Duodenal mucosa (tissue), 2 donors: ENCODE measurements around the gene FBXL7.

ENCODE experiments used
- H3K27ac ChIP-seq: one replicate; pipeline ENCODE4 v1.7.0; 2013; ENCODE audit warnings: low read depth, low read length
- H3K27me3 ChIP-seq, 2 donors: one replicate each; pipeline ENCODE4 v1.7.0; 2013; ENCODE audit warnings: low read length in 2 of 2, control low read depth in 1 of 2; ENCODE audit not compliant: insufficient read depth in 2 of 2, control insufficient read depth in 1 of 2
- H3K36me3 ChIP-seq, 2 donors: one replicate each; pipeline ENCODE4 v1.7.0; 2013; ENCODE audit warnings: low read length in 2 of 2, control low read depth in 1 of 2; ENCODE audit not compliant: insufficient read depth in 2 of 2, control insufficient read depth in 1 of 2
- H3K4me1 ChIP-seq, 2 donors: one replicate each; pipeline ENCODE4 v1.7.0; 2013; ENCODE audit warnings: low read length in 2 of 2, control low read depth in 1 of 2; ENCODE audit not compliant: insufficient read depth in 2 of 2, control insufficient read depth in 1 of 2
- H3K4me3 ChIP-seq, 2 donors: one replicate each; pipeline ENCODE4 v1.7.0; 2013; ENCODE audit warnings: low read length in 2 of 2, low read depth in 1 of 2
- H3K9ac ChIP-seq, 2 donors: one replicate each; pipeline ENCODE4 v1.7.0; 2013; ENCODE audit warnings: low read length in 2 of 2, low read depth in 1 of 2
- H3K9me3 ChIP-seq, 2 donors: one replicate each; pipeline ENCODE4 v1.7.0; 2013; ENCODE audit warnings: low read length in 2 of 2, control low read depth in 1 of 2; ENCODE audit not compliant: control insufficient read depth in 1 of 2

FBXL7 gene

DNA sequence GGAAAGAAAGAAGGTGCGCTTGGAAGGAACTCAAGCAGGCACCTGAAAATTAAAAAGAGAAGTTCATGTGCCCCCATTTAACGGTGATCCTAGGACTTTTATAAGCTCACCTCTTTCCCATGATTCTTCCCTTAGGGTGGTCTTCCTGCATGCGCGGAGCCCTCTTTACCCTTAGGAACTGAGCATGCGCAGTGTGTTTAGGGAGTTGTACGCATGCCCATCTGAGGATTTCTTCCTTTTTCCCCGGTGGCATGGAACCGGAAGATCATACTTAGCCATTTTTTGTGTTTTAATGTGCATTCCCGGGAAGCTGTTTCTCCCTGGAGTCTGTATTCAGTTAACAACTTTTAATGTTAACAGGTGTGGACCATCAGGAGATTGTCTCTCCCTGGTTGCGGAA, 119.0 kb downstream of the FBXL7 start:
- no peak overlapping the region for H3K27ac ChIP-seq
- no peaks in the 10 kb centered on the region for H3K4me1 ChIP-seq
- H3K9ac ChIP-seq, result no peak overlapping the region
- H3K4me3 ChIP-seq, result no peak overlapping the region
- no peaks in the 10 kb centered on the region for H3K36me3 ChIP-seq
- H3K9me3 ChIP-seq, result peaks cover 0 to 4% of the 10 kb centered on the region in 2 donors
- H3K27me3 ChIP-seq, result no peaks in the 10 kb centered on the region

GRCh38 chr5:15620501-15620900, 120.5 kb downstream of the FBXL7 start:
- Histone ChIP-seq H3K9ac (no peak overlapping the region), H3K27me3 (no peaks in the 10 kb centered on the region), H3K4me1 (no peaks in the 10 kb centered on the region), H3K36me3 (no peaks in the 10 kb centered on the region), H3K27ac (no peak overlapping the region), H3K9me3 (peaks cover 0 to 4% of the 10 kb centered on the region in 2 donors), H3K4me3 (no peak overlapping the region)

- Histone ChIP-seq H3K27ac (no peak overlapping the region), H3K9me3 (peaks cover 0 to 4% of the 10 kb centered on the region in 2 donors), H3K4me1 (no peaks in the 10 kb centered on the region)
Observed at GRCh38 chr5:15621094-15621493, 121.1 kb downstream of the FBXL7 start.

DNA sequence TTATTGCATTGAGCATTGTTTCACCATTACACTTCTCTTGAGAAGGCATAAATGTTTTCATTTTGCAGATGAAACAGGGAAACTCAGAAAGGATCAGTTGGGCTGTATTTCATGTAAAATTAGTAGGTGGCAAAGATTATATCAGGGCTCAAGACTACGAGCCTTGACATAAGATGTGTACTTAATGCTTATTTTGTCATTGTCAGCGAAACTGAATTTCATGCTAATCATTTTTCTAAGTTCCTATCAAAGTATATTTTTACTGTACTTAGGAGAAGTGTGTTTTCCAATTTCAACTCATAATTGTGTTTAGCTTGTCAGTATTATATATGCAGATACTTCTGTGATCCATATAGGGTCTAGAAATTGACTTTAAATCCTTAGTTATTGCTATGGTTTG, 123.8 kb downstream of the FBXL7 start:
- peaks cover 0 to 3% of the 10 kb centered on the region in 2 donors for H3K9me3 ChIP-seq
- H3K27ac ChIP-seq, result no peak overlapping the region
- no peaks in the 10 kb centered on the region for H3K36me3 ChIP-seq
- no peak overlapping the region for H3K9ac ChIP-seq
- H3K27me3 ChIP-seq, result no peaks in the 10 kb centered on the region
- H3K4me3 ChIP-seq, result no peak overlapping the region
- no peaks in the 10 kb centered on the region for H3K4me1 ChIP-seq

More at GRCh38 chr5:15621094-15621493, 121.1 kb downstream of the FBXL7 start:
- no peak overlapping the region for H3K9ac ChIP-seq
- no peak overlapping the region for H3K4me3 ChIP-seq
- no peaks in the 10 kb centered on the region for H3K27me3 ChIP-seq
- H3K36me3 ChIP-seq, result no peaks in the 10 kb centered on the region

DNA sequence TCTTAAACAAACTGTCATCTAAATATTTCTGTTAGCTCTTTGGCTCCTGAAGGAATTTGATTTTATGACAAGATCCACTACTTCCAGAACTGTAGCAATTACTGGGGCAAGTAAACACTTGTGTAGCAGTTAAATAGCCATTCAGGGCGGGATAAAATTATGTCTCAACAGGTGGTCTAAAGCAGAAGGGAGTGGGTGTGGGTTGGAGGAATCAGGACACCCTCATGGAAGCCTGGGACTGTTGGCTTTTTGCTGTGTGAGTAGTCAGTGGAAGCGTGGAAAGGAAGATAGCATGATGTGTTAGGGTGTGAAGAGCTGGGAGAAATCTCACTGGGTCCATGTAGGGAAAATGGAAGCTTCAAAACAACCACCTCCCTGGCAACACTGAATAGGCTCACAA, 127.1 kb downstream of the FBXL7 start:
- Histone ChIP-seq H3K4me1 (no peaks in the 10 kb centered on the region), H3K27ac (no peak overlapping the region), H3K9me3 (peaks cover 0 to 3% of the 10 kb centered on the region in 2 donors), H3K9ac (no peak overlapping the region), H3K4me3 (no peak overlapping the region), H3K36me3 (no peaks in the 10 kb centered on the region), H3K27me3 (no peaks in the 10 kb centered on the region)

- Histone ChIP-seq H3K36me3 (no peaks in the 10 kb centered on the region), H3K4me3 (no peak overlapping the region), H3K27ac (no peak overlapping the region), H3K4me1 (no peaks in the 10 kb centered on the region), H3K9ac (no peak overlapping the region), H3K27me3 (no peaks in the 10 kb centered on the region), H3K9me3 (peaks cover 0 to 3% of the 10 kb centered on the region in 2 donors)
Observed at GRCh38 chr5:15627647-15628046, 127.7 kb downstream of the FBXL7 start.

- Histone ChIP-seq H3K36me3 (no peaks in the 10 kb centered on the region), H3K4me3 (no peak overlapping the region), H3K4me1 (no peaks in the 10 kb centered on the region), H3K9ac (no peak overlapping the region), H3K27me3 (no peaks in the 10 kb centered on the region), H3K9me3 (peaks cover 0 to 3% of the 10 kb centered on the region in 2 donors), H3K27ac (no peak overlapping the region)
Observed at GRCh38 chr5:15630441-15630840, 130.5 kb downstream of the FBXL7 start.

- Histone ChIP-seq H3K9me3 (peaks cover 0 to 7% of the 10 kb centered on the region in 2 donors), H3K4me3 (no peak overlapping the region), H3K27me3 (no peaks in the 10 kb centered on the region), H3K9ac (no peak overlapping the region), H3K36me3 (no peaks in the 10 kb centered on the region), H3K27ac (no peak overlapping the region), H3K4me1 (no peaks in the 10 kb centered on the region)
Observed at GRCh38 chr5:15634591-15635288, 134.8 kb downstream of the FBXL7 start.

- no peaks in the 10 kb centered on the region for H3K4me1 ChIP-seq
- peaks cover 0 to 7% of the 10 kb centered on the region in 2 donors for H3K9me3 ChIP-seq
- H3K27me3 ChIP-seq, result no peaks in the 10 kb centered on the region
- no peak overlapping the region for H3K4me3 ChIP-seq
- no peaks in the 10 kb centered on the region for H3K36me3 ChIP-seq
- no peak overlapping the region for H3K9ac ChIP-seq
- no peak overlapping the region for H3K27ac ChIP-seq
Observed at GRCh38 chr5:15635289-15635616, 135.3 kb downstream of the FBXL7 start.

GRCh38 chr5:15637345-15637744, 137.4 kb downstream of the FBXL7 start:
- Histone ChIP-seq H3K9ac (no peak overlapping the region), H3K27me3 (no peaks in the 10 kb centered on the region), H3K4me3 (no peak overlapping the region), H3K36me3 (no peaks in the 10 kb centered on the region), H3K9me3 (peaks cover 0 to 15% of the 10 kb centered on the region in 2 donors), H3K27ac (no peak overlapping the region), H3K4me1 (no peaks in the 10 kb centered on the region)
